ENCODE results near the gene PSAT1. TPM values are rescaled to one million over a fixed set of nuclear protein-coding genes. Genes with fewer than 3 reads are reported as not detected.

PSAT1 gene
- 27.0 and 81.6 TPM in 2 replicates for total RNA-seq (ENCODE audit: low replicate concordance)

DNA sequence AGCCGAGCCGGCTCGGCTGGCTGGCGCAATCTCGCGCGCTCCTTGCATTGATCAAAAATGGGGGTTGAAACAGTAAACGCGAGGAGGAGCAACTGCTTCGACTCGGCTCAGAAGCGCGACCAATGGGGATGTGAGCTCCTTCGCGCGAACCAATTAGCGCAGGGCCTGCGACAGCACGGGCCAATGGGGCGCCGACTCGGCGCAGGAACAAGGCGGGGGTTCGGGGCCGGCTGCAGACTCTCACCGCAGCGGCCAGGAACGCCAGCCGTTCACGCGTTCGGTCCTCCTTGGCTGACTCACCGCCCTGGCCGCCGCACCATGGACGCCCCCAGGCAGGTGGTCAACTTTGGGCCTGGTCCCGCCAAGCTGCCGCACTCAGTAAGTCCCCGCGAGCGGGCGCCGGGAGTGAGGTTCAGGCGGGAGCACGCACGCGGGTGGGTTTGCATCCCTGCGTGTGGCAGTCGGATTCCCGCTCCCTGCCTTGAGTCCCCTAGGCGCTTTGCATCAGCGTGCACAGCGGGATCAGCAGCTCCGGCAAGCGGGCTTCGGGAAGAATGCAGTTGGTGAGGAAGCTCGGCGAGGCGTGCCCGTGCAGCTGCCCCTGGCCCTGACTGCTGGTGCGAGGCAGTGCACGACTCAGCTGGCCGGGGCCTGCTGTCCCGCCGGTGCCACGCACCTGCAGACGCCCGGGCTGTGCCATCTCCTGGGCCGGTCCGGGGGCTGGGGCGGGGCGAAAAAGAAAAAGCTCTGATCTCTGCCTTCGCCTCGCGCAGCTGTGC, at the start of gene PSAT1:
Gene PSAT1, plus strand, starts transcription at position 233 of the 779 bp plus-strand sequence. Its CDS starts 86 bp downstream, at position 319.

Other genes starting within 250 kb of the PSAT1 start
- 5.4 and 10.1 TPM in 2 replicates for gene CEP78, start 61.0 kb upstream of the PSAT1 start, total RNA-seq (ENCODE audit: low replicate concordance)

Data from smooth muscle cell of the coronary artery (primary cell).